IMR-90 (cell line): ENCODE results near the gene AMY1B. TPM values are rescaled to one million over a fixed set of nuclear protein-coding genes. Genes with fewer than 3 reads are reported as not detected.
"Not testable (repeated sequence)": the region's sequence is repeated elsewhere in the genome, so short reads cannot be mapped to it uniquely, and the experiment has no call there.

Experiments used
- ATAC-seq: fragments of 200-7000 bp; cut with Tn5 transposase; 2 replicates; pipeline ENCODE4 v1.9.1; 2020; ENCODE audit warnings: low read depth, mild to moderate bottlenecking, moderate library complexity
- BruUV-seq: library from RNA; stranded (reverse); fragments of 400-500 nt; replicated peaks from 2 replicates; lab custom pipeline; 2021; lab: Mats Ljungman, UMichigan
- CTCF ChIA-PET: fragments of 300-600 bp; formaldehyde crosslinking; extraction: SDS; loops from one replicate; lab custom pipeline; 2021; ENCODE audit warnings: antibody characterized with exemption; lab: Yijun Ruan, JAX
- POLR2A ChIA-PET: fragments of 300-600 bp; sonication (Branson Sonifier 250); formaldehyde crosslinking; loops from one replicate; lab custom pipeline; 2022; ENCODE audit warnings: antibody characterized with exemption; ENCODE audit not compliant: unreplicated experiment; lab: Charles Lee
- DNase-seq: peaks from one replicate; pipeline ENCODE4 v3.0.0; 2013
- H2AFZ ChIP-seq: replicated peaks from 2 replicates; pipeline ENCODE3; 2013; ENCODE audit warnings: low read length, mild to moderate bottlenecking; ENCODE audit not compliant: poor library complexity
- H2AK5ac ChIP-seq: 2 replicates; pipeline ENCODE4 v1.6.1; 2013; ENCODE audit warnings: low read depth, low read length, inconsistent platforms
- H2AK9ac ChIP-seq: replicated peaks from 2 replicates; pipeline ENCODE3; 2013; ENCODE audit warnings: mild to moderate bottlenecking, low read depth, low read length, moderate library complexity; ENCODE audit not compliant: poor library complexity
- H2BK120ac ChIP-seq: 2 replicates; pipeline ENCODE4 v1.6.1; 2013; ENCODE audit warnings: low read depth, low read length, inconsistent platforms
- H2BK15ac ChIP-seq: 3 replicates; pipeline ENCODE4 v1.6.1; 2013; ENCODE audit warnings: low read depth, low read length, inconsistent platforms
- H2BK20ac ChIP-seq: 2 replicates; pipeline ENCODE4 v1.6.1; 2013; ENCODE audit warnings: low read depth, mild to moderate bottlenecking, inconsistent platforms, low read length, moderate library complexity
- H2BK5ac ChIP-seq: 2 replicates; pipeline ENCODE4 v1.6.1; 2013; ENCODE audit warnings: mild to moderate bottlenecking, low read depth, low read length, inconsistent platforms; ENCODE audit not compliant: poor library complexity, severe bottlenecking
- H3K14ac ChIP-seq: replicated peaks from 2 replicates; pipeline ENCODE4 v1.6.1; 2013; ENCODE audit warnings: low read depth, low read length, inconsistent platforms
- H3K18ac ChIP-seq: 2 replicates; pipeline ENCODE4 v1.6.1; 2013; ENCODE audit warnings: low read depth, low read length, control low read depth
- H3K23ac ChIP-seq: 2 replicates; pipeline ENCODE4 v1.6.1; 2013; ENCODE audit warnings: low read depth, low read length, inconsistent platforms
- H3K27ac ChIP-seq: 2 replicates; pipeline ENCODE4 v1.5.1; 2013; ENCODE audit warnings: mild to moderate bottlenecking, control low read depth, low read length; ENCODE audit not compliant: insufficient read depth
- H3K27me3 ChIP-seq: 2 replicates; pipeline ENCODE4 v1.6.1; 2013; ENCODE audit warnings: low read length; ENCODE audit not compliant: control insufficient read depth, insufficient read depth
- H3K36me3 ChIP-seq: 2 replicates; pipeline ENCODE4 v1.6.1; 2013; ENCODE audit warnings: low read length, mixed read lengths; ENCODE audit not compliant: control insufficient read depth, insufficient read depth
- H3K4ac ChIP-seq: 2 replicates; pipeline ENCODE4 v1.6.1; 2013; ENCODE audit warnings: low read depth, low read length, inconsistent platforms
- H3K4me1 ChIP-seq: 2 replicates; pipeline ENCODE4 v1.6.1; 2013; ENCODE audit warnings: low read length, mixed read lengths; ENCODE audit not compliant: control insufficient read depth, insufficient read depth
- H3K4me2 ChIP-seq: 2 replicates; pipeline ENCODE4 v1.6.1; 2013; ENCODE audit warnings: low read depth, mild to moderate bottlenecking, control low read depth, low read length, moderate library complexity
- H3K4me3 ChIP-seq: 2 replicates; pipeline ENCODE4 v1.5.1; 2013; ENCODE audit warnings: low read depth, mild to moderate bottlenecking, control low read depth, low read length, moderate library complexity; ENCODE audit not compliant: insufficient read depth
- H3K56ac ChIP-seq: 2 replicates; pipeline ENCODE4 v1.6.1; 2013; ENCODE audit warnings: low read length, inconsistent platforms; ENCODE audit not compliant: insufficient read depth; ENCODE audit errors: extremely low read depth
- H3K79me1 ChIP-seq, 2 experiments: 2 replicates each; pipeline ENCODE4 v1.6.1; 2013; ENCODE audit warnings: low read length in 2 of 2, inconsistent platforms in 1 of 2, low read depth in 1 of 2
- H3K9ac ChIP-seq: 2 replicates; pipeline ENCODE4 v1.6.1; 2013; ENCODE audit warnings: low read depth, low read length, control low read depth
- H3K9me1 ChIP-seq: 2 replicates; pipeline ENCODE4 v1.6.1; 2013; ENCODE audit warnings: low read length, inconsistent platforms; ENCODE audit not compliant: insufficient read depth
- H3K9me3 ChIP-seq: 2 replicates; pipeline ENCODE4 v1.6.1; 2013; ENCODE audit warnings: low read length; ENCODE audit not compliant: control insufficient read depth, insufficient read depth
- H4K20me1 ChIP-seq: 2 replicates; pipeline ENCODE4 v1.6.1; 2013; ENCODE audit warnings: low read length, inconsistent platforms; ENCODE audit not compliant: insufficient read depth
- H4K5ac ChIP-seq: 2 replicates; pipeline ENCODE4 v1.6.1; 2013; ENCODE audit warnings: mild to moderate bottlenecking, low read depth, low read length, control low read depth
- H4K8ac ChIP-seq, 2 experiments: 2 replicates each; pipeline ENCODE4 v1.6.1; 2013; ENCODE audit warnings: low read depth in 2 of 2, low read length in 2 of 2, control low read depth in 1 of 2, inconsistent platforms in 1 of 2
- H4K91ac ChIP-seq: 2 replicates; pipeline ENCODE4 v1.6.1; 2013; ENCODE audit warnings: low read depth, low read length, inconsistent platforms; ENCODE audit not compliant: insufficient read depth
- WGBS, 2 experiments: methylation state at CpG; one replicate each; pipeline versions ENCODE4 v1.1.5 to v1.1.7; 2013; ENCODE audit warnings: missing lambda C conversion rate in 2 of 2; ENCODE audit not compliant: insufficient read length in 1 of 2; ENCODE audit errors: extremely low coverage in 2 of 2; 5-methylcytosine and 5-hydroxymethylcytosine counted together
- dilution Hi-C: fragments of 300-500 bp; cut with HindIII; formaldehyde crosslinking; loops from one replicate; pipeline ENCODE4 v1.14.3; 2018; ENCODE audit warnings: low sequenced_read_pairs; ENCODE audit not compliant: unreplicated experiment
- in situ Hi-C: fragments of 300-500 bp; cut with MboI; formaldehyde crosslinking; loops from 3 replicates; pipeline ENCODE4 v1.14.3; 2019; ENCODE audit warnings: low sequenced_read_pairs, inconsistent platforms, mixed read lengths
- intact Hi-C: fragments of 100-400 bp; cut with micrococcal nuclease; formaldehyde crosslinking; loops from 2 replicates; pipeline ENCODE4 v1.10.0; 2022
- polyA plus RNA-seq, 3 experiments: library from polyadenylated mRNA; depleted of rRNA; stranded (reverse); fragments of >200 nt; gene quantifications; 2 replicates each; pipeline ENCODE4 v1.2.3, GENCODE V29; 2012; ENCODE audit warnings: low replicate concordance in 1 of 3
- total RNA-seq: library from RNA; depleted of rRNA; stranded (reverse); fragments of >200 nt; gene quantifications from 2 replicates; pipeline ENCODE4 v1.2.3, GENCODE V29; 2012

AMY1B gene
- total and polyA plus RNA-seq, 2 of the 4 experiments (the other 2 are of a cell fraction) = not detected

GRCh38 chr1:103650305-103650704 is 45.7 kb downstream of the AMY1B start:
- H3K14ac ChIP-seq, H2AK5ac ChIP-seq, H2AFZ ChIP-seq, H3K27ac ChIP-seq, H3K9ac ChIP-seq, H3K4me2 ChIP-seq, H3K18ac ChIP-seq, dilution Hi-C loops, H3K27me3 ChIP-seq, POLR2A ChIA-PET, H3K4me3 ChIP-seq, H2AK9ac ChIP-seq, H3K56ac ChIP-seq, H4K8ac ChIP-seq, H3K4me1 ChIP-seq, H2BK120ac ChIP-seq, H3K9me3 ChIP-seq, CTCF ChIA-PET, H2BK15ac ChIP-seq, H3K36me3 ChIP-seq, H2BK20ac ChIP-seq, in situ Hi-C loops, H4K91ac ChIP-seq, intact Hi-C loops, BruUV-seq, H3K23ac ChIP-seq, H4K20me1 ChIP-seq, H3K4ac ChIP-seq, ATAC-seq, H3K79me1 ChIP-seq, H3K9me1 ChIP-seq, H2BK5ac ChIP-seq, DNase-seq, H4K5ac ChIP-seq: not testable (repeated sequence)
- no CpG with 5 or more reads among the region's 3 CpGs for WGBS, 2 experiments

- H4K91ac ChIP-seq, H3K4me1 ChIP-seq, H2BK5ac ChIP-seq, H3K27ac ChIP-seq, H2AFZ ChIP-seq, H3K27me3 ChIP-seq, H2AK9ac ChIP-seq, H3K4me2 ChIP-seq, H4K5ac ChIP-seq, H4K8ac ChIP-seq, H3K9me1 ChIP-seq, H3K36me3 ChIP-seq, POLR2A ChIA-PET, H3K56ac ChIP-seq, H4K20me1 ChIP-seq, DNase-seq, dilution Hi-C loops, CTCF ChIA-PET, ATAC-seq, H2BK20ac ChIP-seq, H3K9me3 ChIP-seq, H2AK5ac ChIP-seq, BruUV-seq, H3K4ac ChIP-seq, H3K4me3 ChIP-seq, H2BK15ac ChIP-seq, H3K23ac ChIP-seq, in situ Hi-C loops, H3K14ac ChIP-seq, H3K18ac ChIP-seq, intact Hi-C loops, H2BK120ac ChIP-seq, H3K79me1 ChIP-seq, H3K9ac ChIP-seq: not testable (repeated sequence)
- no CpG with 5 or more reads among the region's 3 CpGs for WGBS, 2 experiments
Observed at GRCh38 chr1:103643908-103644307, 52.1 kb downstream of the AMY1B start.
